GM19238 (cell line): ENCODE measurements around the gene CCDC88C.

Experiments used
- DNase-seq: peaks from one replicate; pipeline ENCODE4 v3.0.0; 2011; ENCODE audit warnings: low spot score; ENCODE audit not compliant: insufficient read length

Gene CCDC88C

GRCh38 chr14:91291786-91292405 is 125.7 kb downstream of the CCDC88C start:
- no peak for DNase-seq

- no peak for DNase-seq
Measured at GRCh38 chr14:91290986-91291385, 126.6 kb downstream of the CCDC88C start.

GRCh38 chr14:91289464-91289863 is 128.2 kb downstream of the CCDC88C start:
- no peak for DNase-seq

GRCh38 chr14:91288876-91289275 is 128.7 kb downstream of the CCDC88C start:
- no peak for DNase-seq

- peak; percentile 59 for DNase-seq
Measured at GRCh38 chr14:91286530-91286937, 131.1 kb downstream of the CCDC88C start.

- no peak for DNase-seq
Measured at GRCh38 chr14:91284791-91285548, 132.7 kb downstream of the CCDC88C start.

GRCh38 chr14:91284146-91284790 is 133.4 kb downstream of the CCDC88C start:
- no peak for DNase-seq

- DNase-seq: no peak
Measured at GRCh38 chr14:91283666-91284065, 134.0 kb downstream of the CCDC88C start.

GRCh38 chr14:91282954-91283645 is 134.5 kb downstream of the CCDC88C start:
- no peak for DNase-seq

GRCh38 chr14:91281346-91281745 is 136.3 kb downstream of the CCDC88C start:
- DNase-seq: no peak

GRCh38 chr14:91280129-91280528 is 137.5 kb downstream of the CCDC88C start:
- no peak for DNase-seq

- DNase-seq: no peak
Measured at GRCh38 chr14:91279354-91279753, 138.3 kb downstream of the CCDC88C start.

GRCh38 chr14:91278383-91278715 is 139.3 kb downstream of the CCDC88C start:
- no peak for DNase-seq

GRCh38 chr14:91277546-91278382 is 139.9 kb downstream of the CCDC88C start:
- DNase-seq: no peak

- DNase-seq: no peak
Measured at GRCh38 chr14:91274796-91275195, 142.8 kb downstream of the CCDC88C start.

GRCh38 chr14:91273885-91274273 is 143.7 kb downstream of the CCDC88C start:
- DNase-seq: no peak

GRCh38 chr14:91273273-91273884 is 144.2 kb downstream of the CCDC88C start:
- no peak for DNase-seq

GRCh38 chr14:91272341-91273272 is 145.0 kb downstream of the CCDC88C start:
- no peak for DNase-seq

- DNase-seq: no peak
Measured at GRCh38 chr14:91271639-91272038, 146.0 kb downstream of the CCDC88C start.

GRCh38 chr14:91270619-91271018 is 147.0 kb downstream of the CCDC88C start:
- DNase-seq: no peak
